ENCODE measurements around the gene SMARCB1. TPM values are rescaled to one million over a fixed set of nuclear protein-coding genes. Genes with fewer than 3 reads are reported as not detected.
A peak's percentile ranks its signal among the peaks of the same experiment; 100 is the strongest.
"Not testable (repeated sequence)": the region's sequence is repeated elsewhere in the genome, so short reads cannot be mapped to it uniquely, and the experiment has no call there.

Gene SMARCB1
- total and polyA plus RNA-seq, 5 experiments from 2014 or later, result 33.3 to 55.5 (median 45.0) TPM

GRCh38 chr22:23847991-23848864 is 61.5 kb downstream of the SMARCB1 start:
- no peak overlapping the region for H3K4me3 Mint-ChIP-seq
- POLR2A ChIA-PET, result no interaction called here
- no peaks in the 10 kb centered on the region for H3K9me3 Mint-ChIP-seq
- DNase-seq, result peak in 1 of 10 donors; percentile 45
- H3K27ac Mint-ChIP-seq, result no peak overlapping the region
- peaks cover 0 to 35% (median 4%) of the 10 kb centered on the region in 4 donors for H3K4me1 Mint-ChIP-seq
- no peaks in the 10 kb centered on the region for H3K36me3 Mint-ChIP-seq
- H3K27me3 Mint-ChIP-seq, result no peaks in the 10 kb centered on the region
- ATAC-seq, result no peak

DNA sequence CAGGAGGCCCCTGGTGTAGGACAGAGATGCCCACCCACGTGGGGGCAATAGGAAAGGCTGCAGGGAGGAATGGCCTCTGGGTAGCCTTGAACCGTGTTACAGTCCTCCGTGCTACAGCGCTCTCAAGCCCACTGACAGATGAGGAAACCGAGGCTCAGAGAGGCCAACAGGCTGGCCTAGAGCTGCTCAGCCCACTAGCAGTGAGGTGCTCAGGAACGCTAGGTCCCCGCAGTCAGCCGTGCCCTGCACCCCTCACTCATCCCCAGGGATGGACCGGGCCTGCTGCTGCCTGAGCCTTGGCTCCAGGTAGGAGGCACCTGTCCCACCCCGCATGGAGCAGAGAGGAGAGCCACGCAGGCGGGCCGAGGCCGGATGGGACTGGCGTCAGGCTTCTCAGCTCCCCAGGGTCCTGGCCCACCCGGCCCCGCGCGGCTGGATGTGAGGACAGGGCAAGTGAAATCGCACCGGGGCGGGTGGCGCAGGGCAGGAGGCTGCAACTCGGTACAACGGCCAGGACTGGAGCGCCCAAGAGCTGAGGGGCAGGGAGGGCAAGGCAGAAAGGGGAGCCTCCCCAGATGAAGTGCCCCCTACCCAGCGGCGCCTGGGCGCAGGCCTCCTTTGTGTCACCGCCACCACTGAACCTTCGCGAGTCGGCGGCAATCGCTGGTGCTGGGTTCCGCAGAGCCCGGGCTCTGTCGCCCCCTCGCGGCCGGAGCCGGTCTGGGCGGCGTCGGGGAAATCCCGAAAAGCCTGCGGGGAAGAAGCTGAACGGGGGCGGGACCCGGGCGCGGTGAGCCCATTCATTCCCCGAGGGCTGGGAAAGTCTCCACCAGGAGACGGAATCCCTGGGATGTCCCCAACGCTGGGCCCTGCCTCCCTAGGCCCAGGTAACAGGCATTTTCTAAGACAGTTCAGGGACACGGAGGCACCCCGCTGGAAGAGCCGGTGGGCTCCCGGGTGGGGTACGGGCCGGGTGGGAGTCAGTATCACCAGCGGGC is 62.5 kb downstream of the SMARCB1 start:
- H3K27ac Mint-ChIP-seq, result no peak overlapping the region
- H3K9me3 Mint-ChIP-seq, result no peaks in the 10 kb centered on the region
- no peaks in the 10 kb centered on the region for H3K27me3 Mint-ChIP-seq
- POLR2A ChIA-PET, result interaction anchor here (0.8 to 1.2 kb wide), 3 partner anchors 8 to 78 kb away, joined by 3 to 5 read pairs (median 5); partner anchors contain the start of gene SLC2A11
- ATAC-seq, result peak; percentile 96 to 97
- peak; percentile 73 to 91 (median 84) for DNase-seq
- no peaks in the 10 kb centered on the region for H3K36me3 Mint-ChIP-seq
- H3K4me3 Mint-ChIP-seq, result peak overlapping the region in 2 of 10 donors; percentile 33 to 55
- H3K4me1 Mint-ChIP-seq, result peaks cover 0 to 31% (median 4%) of the 10 kb centered on the region in 4 donors

- POLR2A ChIA-PET, result interaction anchor here (0.8 to 1.2 kb wide), 3 partner anchors 7 to 79 kb away, joined by 3 to 5 read pairs (median 5); partner anchors contain the start of gene SLC2A11
- no peak for ATAC-seq
Measured at GRCh38 chr22:23850136-23850611, 63.4 kb downstream of the SMARCB1 start.

GRCh38 chr22:23856721-23857605 is 70.2 kb downstream of the SMARCB1 start:
- no peaks in the 10 kb centered on the region for H3K27me3 Mint-ChIP-seq

More at GRCh38 chr22:23850136-23850611, 63.4 kb downstream of the SMARCB1 start:
- H3K27me3 Mint-ChIP-seq, result no peaks in the 10 kb centered on the region
- DNase-seq, result no peak
- no peaks in the 10 kb centered on the region for H3K36me3 Mint-ChIP-seq
- no peaks in the 10 kb centered on the region for H3K9me3 Mint-ChIP-seq
- H3K4me1 Mint-ChIP-seq, result peaks cover 0 to 24% (median 4%) of the 10 kb centered on the region in 4 donors
- no peak overlapping the region for H3K27ac Mint-ChIP-seq
- H3K4me3 Mint-ChIP-seq, result peak overlapping the region in 2 of 10 donors; percentile 3 to 8

GRCh38 chr22:23857606-23858483 is 71.1 kb downstream of the SMARCB1 start, which contains the start of gene SLC2A11:
TSS of gene SLC2A11 (plus strand) at chr22:23857875. CDS start at chr22:23858000, 125 bp downstream.
- DNase-seq (peak; percentile 85 to 97 (median 90)), ATAC-seq (peak; percentile 93 to 94)
- Mint-ChIP-seq H3K27ac (peak within 1 kb of the TSS; percentile 81 to 96 (median 90)), H3K27me3 (no peaks in the 10 kb centered on the region), H3K36me3 (peaks cover 0 to 6% (median 2%) of the 10 kb centered on the region in 3 donors), H3K9me3 (no peaks in the 10 kb centered on the region), H3K4me1 (peaks cover 13 to 22% (median 20%) of the 10 kb centered on the region in 4 donors), H3K4me3 (peak within 1 kb of the TSS; percentile 93 to 98 (median 96))
- POLR2A ChIA-PET, result interaction anchor here (0.6 to 3.0 kb wide), 20 partner anchors 8 to 323 kb away, joined by 3 to 52 read pairs (median 4); partner anchors contain the start of genes C22orf15, DERL3, MIF and MMP11

More at GRCh38 chr22:23856721-23857605, 70.2 kb downstream of the SMARCB1 start:
- POLR2A ChIA-PET, result interaction anchor here (0.6 to 3.0 kb wide), 17 partner anchors 7 to 162 kb away, joined by 3 to 52 read pairs (median 5); partner anchors contain the start of genes C22orf15, DERL3, MIF and MMP11
- peak in 2 of 10 donors; percentile 13 to 16 for DNase-seq
- peaks cover 9 to 21% (median 19%) of the 10 kb centered on the region in 4 donors for H3K4me1 Mint-ChIP-seq
- H3K36me3 Mint-ChIP-seq, result no peaks in the 10 kb centered on the region
- H3K4me3 Mint-ChIP-seq, result peak overlapping the region; percentile 93 to 98 (median 96)
- H3K9me3 Mint-ChIP-seq, result no peaks in the 10 kb centered on the region
- ATAC-seq, result peak; percentile 41 to 46
- peak overlapping the region in 9 of 10 donors; percentile 31 to 94 (median 84) for H3K27ac Mint-ChIP-seq

GRCh38 chr22:23858484-23858815 is 71.7 kb downstream of the SMARCB1 start:
- POLR2A ChIA-PET, result interaction anchor here (0.6 to 3.0 kb wide), 5 partner anchors 20 to 89 kb away, joined by 3 to 52 read pairs (median 4); partner anchors contain the start of genes MIF and MMP11

GRCh38 chr22:23859201-23859600 is 72.4 kb downstream of the SMARCB1 start:
- H3K9me3 Mint-ChIP-seq, result no peaks in the 10 kb centered on the region
- H3K27ac Mint-ChIP-seq, result peak overlapping the region in 3 of 10 donors; percentile 51 to 94 (median 81)
- DNase-seq (no peak), ATAC-seq (no peak)
- POLR2A ChIA-PET, result interaction anchor here (0.6 to 3.0 kb wide), 4 partner anchors 10 to 37 kb away, joined by 3 to 52 read pairs (median 4); partner anchors contain the start of gene MIF
- H3K36me3 Mint-ChIP-seq, result peaks cover 0 to 13% (median 2%) of the 10 kb centered on the region in 3 donors
- peak overlapping the region; percentile 50 to 98 (median 96) for H3K4me3 Mint-ChIP-seq
- peaks cover 15 to 22% (median 20%) of the 10 kb centered on the region in 4 donors for H3K4me1 Mint-ChIP-seq
- no peaks in the 10 kb centered on the region for H3K27me3 Mint-ChIP-seq

More at GRCh38 chr22:23858484-23858815, 71.7 kb downstream of the SMARCB1 start:
- H3K9me3 Mint-ChIP-seq, result no peaks in the 10 kb centered on the region
- H3K27me3 Mint-ChIP-seq, result no peaks in the 10 kb centered on the region
- peak overlapping the region; percentile 81 to 96 (median 90) for H3K27ac Mint-ChIP-seq
- DNase-seq (no peak), ATAC-seq (no peak)
- H3K36me3 Mint-ChIP-seq, result peaks cover 0 to 9% (median 2%) of the 10 kb centered on the region in 3 donors
- peaks cover 13 to 22% (median 20%) of the 10 kb centered on the region in 4 donors for H3K4me1 Mint-ChIP-seq
- peak overlapping the region; percentile 93 to 98 (median 96) for H3K4me3 Mint-ChIP-seq

- DNase-seq, H3K9me3 Mint-ChIP-seq, H3K4me3 Mint-ChIP-seq, POLR2A ChIA-PET, ATAC-seq, H3K27me3 Mint-ChIP-seq: not testable (repeated sequence)
- H3K36me3 Mint-ChIP-seq, result peaks cover 0 to 15% (median 2%) of the 10 kb centered on the region in 3 donors
- H3K4me1 Mint-ChIP-seq, result peaks cover 15 to 22% (median 20%) of the 10 kb centered on the region in 4 donors
- H3K27ac Mint-ChIP-seq, result peak overlapping the region in 1 of 10 donors; percentile 22
Measured at GRCh38 chr22:23860187-23860586, 73.4 kb downstream of the SMARCB1 start.

DNA sequence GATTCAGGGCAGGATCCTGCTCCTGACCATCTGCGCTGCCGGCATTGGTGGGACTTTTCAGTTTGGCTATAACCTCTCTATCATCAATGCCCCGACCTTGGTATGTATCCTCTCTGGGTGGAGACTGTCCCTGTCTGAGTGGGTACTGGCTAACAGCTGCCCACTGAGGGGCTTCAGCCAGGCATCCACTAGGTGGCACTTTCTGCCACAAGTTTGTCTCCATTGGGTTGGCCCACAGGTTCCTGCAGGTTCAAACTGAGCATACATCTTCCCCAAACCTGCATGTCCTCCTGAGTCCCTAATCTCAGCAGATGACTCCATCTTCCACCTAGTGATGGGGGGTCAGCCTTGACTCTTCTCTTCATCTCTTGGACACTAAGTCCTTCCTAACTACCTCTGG is 75.3 kb downstream of the SMARCB1 start:
- Mint-ChIP-seq H3K4me1 (peaks cover 12 to 24% (median 16%) of the 10 kb centered on the region in 4 donors), H3K27me3 (no peaks in the 10 kb centered on the region), H3K4me3 (no peak overlapping the region), H3K9me3 (no peaks in the 10 kb centered on the region), H3K27ac (peak overlapping the region in 3 of 10 donors; percentile 17 to 62 (median 55)), H3K36me3 (peaks cover 0 to 21% (median 6%) of the 10 kb centered on the region in 3 donors)
- ATAC-seq (no peak), DNase-seq (peak in 5 of 10 donors; percentile 11 to 47 (median 35))
- POLR2A ChIA-PET, result interaction anchor here (0.7 kb wide), 1 partner anchor 27 kb away, joined by 3 read pairs; no protein-coding TSS in a partner anchor

Data from naive thymus-derived CD8-positive, alpha-beta T cell (primary cell).